NB4 (cell line): ENCODE results near the gene TBCB.

ENCODE experiments used
- MYC ChIP-seq: IDR thresholded peaks from 2 replicates; pipeline ENCODE4 v1.6.1; 2011; ENCODE audit warnings: low read depth, low read length
- POLR2A ChIP-seq: IDR thresholded peaks from 2 replicates; pipeline ENCODE4 v1.6.1; 2011; ENCODE audit warnings: mild to moderate bottlenecking; ENCODE audit not compliant: insufficient read length; ENCODE audit errors: extremely low read depth
- TF ChIP-seq, protein P1 (sequence below): IDR thresholded peaks from one replicate; pipeline ENCODE4 v1.5.1; 2012; ENCODE audit warnings: low read depth, low read length
- TF ChIP-seq, protein P2 (sequence below): IDR thresholded peaks from 2 replicates; pipeline ENCODE4 v1.6.1; 2011; ENCODE audit warnings: low read depth, low read length

GRCh38 chr19:36081385-36081784 is 33.9 kb upstream of the TBCB start:
- TF ChIP-seq, protein P1, sequence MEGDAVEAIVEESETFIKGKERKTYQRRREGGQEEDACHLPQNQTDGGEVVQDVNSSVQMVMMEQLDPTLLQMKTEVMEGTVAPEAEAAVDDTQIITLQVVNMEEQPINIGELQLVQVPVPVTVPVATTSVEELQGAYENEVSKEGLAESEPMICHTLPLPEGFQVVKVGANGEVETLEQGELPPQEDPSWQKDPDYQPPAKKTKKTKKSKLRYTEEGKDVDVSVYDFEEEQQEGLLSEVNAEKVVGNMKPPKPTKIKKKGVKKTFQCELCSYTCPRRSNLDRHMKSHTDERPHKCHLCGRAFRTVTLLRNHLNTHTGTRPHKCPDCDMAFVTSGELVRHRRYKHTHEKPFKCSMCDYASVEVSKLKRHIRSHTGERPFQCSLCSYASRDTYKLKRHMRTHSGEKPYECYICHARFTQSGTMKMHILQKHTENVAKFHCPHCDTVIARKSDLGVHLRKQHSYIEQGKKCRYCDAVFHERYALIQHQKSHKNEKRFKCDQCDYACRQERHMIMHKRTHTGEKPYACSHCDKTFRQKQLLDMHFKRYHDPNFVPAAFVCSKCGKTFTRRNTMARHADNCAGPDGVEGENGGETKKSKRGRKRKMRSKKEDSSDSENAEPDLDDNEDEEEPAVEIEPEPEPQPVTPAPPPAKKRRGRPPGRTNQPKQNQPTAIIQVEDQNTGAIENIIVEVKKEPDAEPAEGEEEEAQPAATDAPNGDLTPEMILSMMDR, result no peak
- no peak for TF ChIP-seq POLR2A
- TF ChIP-seq MYC, result no peak
- TF ChIP-seq, protein P2, sequence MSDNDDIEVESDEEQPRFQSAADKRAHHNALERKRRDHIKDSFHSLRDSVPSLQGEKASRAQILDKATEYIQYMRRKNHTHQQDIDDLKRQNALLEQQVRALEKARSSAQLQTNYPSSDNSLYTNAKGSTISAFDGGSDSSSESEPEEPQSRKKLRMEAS, result no peak
